Measurements from ENCODE around the gene LYPD6B.

LYPD6B gene

DNA sequence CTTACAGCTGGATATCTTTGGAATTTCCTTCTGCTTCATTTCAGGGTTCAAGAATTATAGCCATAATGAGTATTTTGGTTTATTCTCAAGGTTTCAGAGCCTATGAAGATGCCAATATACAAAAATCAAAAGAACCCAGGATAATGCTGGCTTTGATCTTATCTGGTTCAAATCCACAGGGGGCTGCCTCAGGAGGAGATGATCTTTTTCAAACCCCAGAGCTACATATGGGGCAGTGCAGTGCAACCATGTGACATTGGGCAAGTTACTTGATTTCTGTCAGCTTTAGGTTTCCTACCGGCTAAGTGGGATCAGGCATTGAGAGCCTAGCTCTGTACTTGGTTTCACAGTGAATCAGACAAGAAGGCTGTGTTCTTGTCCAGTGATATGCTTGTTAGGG lies 23.0 kb upstream of the LYPD6B start:
- DNase-seq: no peak

GRCh38 chr2:149015926-149016563 lies 22.5 kb upstream of the LYPD6B start:
- DNase-seq: no peak

DNA sequence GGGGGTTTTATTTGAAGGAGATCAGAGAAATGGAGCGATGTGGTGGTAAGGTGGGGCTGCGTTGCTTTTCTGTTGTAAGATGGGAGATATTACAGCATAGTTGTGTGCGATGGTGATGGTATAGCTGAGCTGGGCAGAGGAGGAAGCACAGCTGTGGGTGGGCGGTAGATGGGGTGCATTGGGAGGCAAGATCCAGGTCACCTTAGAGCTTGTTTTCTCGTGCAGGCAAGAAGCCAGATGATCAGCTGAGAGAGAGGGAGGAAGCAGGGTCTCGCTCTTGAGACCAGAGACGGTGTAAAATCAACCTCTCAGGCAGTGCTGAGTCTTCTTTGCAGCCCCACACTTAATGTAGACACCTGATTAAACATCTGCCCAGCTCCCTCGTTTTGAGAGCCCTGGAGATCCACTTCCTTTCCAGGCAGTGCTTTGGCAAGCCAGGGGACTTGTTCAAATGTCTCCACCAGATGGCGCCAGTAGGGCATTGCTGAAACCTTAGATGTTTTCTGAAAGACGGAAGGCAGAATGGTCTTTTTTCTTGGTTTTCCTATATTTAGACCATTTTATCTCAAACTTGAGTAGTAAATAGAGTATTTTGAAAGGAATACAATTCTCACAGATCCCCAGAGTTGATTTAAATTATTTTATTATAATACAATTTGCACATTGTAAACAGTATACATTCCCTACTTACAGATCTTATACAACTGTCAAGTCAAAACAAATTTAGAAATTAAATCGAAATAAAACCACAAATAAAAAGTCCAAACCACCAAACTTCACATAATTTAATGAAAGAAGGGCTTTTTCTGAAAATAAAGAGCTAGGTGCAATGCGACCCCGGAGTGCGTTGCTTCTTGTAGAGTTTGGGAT lies 21.1 kb upstream of the LYPD6B start:
- peak; percentile 59 for DNase-seq

DNA sequence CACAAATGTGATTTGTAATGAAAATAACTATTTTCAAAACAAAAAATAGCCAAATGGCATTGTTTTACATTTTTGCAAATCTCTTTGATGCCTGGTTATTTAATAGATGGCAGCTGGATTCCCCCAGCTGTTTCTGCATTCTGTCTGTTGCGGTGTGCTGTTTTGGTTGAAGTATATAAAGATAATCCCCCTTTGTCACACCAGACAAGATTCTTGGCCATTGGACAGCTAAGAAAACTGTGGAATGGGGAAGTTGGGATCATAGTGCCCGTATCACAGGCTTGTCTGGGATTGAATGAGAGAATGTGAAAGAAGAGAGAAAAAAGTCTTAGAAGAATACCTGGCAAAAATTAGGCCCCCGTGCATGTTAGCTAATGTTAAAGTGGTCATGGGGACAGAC lies 19.5 kb upstream of the LYPD6B start:
- DNase-seq: no peak

- no peak for DNase-seq
These were observed 18.7 kb upstream of the LYPD6B start for GRCh38 chr2:149019768-149020167.

- DNase-seq: no peak
These were observed 18.1 kb upstream of the LYPD6B start for GRCh38 chr2:149020432-149020851.

DNA sequence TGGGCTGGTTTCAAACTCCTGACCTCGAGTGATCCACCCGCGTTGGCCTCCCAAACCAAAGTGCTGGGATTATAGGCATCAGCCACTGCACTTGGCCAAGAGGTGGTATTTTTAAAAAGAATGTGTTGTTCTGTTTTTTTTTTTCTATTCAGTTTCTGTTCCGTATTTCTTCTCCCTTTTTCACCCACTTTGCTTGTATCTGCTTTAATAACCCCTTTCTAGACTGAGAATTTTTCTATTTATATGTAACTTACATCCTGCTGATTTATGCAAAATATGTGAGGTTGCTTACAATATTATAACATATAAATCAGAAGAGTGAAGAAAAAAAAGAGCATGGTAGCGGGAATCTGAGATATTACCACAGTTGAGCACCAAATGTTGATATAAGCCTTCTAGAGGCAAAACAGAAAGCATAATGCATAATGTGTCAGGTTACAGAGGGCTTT lies 17.2 kb upstream of the LYPD6B start:
- no peak for DNase-seq

DNA sequence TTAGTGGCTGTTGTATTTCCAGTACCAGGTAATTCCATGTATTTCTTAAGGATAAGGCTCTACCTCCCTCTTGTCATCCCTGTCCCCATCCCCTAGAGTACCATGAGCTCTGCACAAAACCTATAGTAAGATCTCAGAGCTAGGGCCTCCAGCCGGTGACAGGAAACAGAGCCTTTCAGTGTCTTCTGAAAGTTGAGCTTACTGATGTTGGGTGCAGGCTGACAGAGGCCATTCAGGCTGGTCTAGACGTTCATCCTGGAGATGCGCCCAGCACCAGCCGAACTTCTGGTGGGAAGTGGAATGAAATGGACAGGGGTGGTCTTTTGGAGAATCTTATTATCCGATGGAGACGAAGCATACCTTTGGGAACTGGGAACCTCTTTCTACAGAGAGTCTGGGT lies 16.7 kb upstream of the LYPD6B start:
- DNase-seq: no peak

DNA sequence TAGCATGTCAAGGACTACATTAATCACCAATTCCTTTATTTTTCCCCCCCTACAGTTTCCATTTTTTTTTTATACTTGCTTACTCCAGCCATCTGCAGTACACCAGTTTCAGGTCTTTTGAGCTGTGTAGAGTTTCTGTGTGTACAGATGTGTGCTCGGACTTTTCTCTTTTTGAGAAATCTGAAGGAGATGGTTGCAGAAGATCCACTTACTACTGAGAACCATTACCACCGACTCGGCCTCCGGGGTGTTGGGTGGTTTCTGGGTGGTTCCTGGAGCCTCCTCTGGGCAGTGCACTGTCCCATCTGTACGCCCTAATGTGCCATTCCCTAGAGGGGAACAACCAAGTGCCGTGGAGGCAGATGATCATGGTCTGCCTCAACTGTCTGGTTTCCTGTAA lies 15.4 kb upstream of the LYPD6B start:
- no peak for DNase-seq

GRCh38 chr2:149027590-149028250 lies 10.8 kb upstream of the LYPD6B start:
- DNase-seq: no peak

- DNase-seq: no peak
These were observed 10.1 kb upstream of the LYPD6B start for GRCh38 chr2:149028377-149028776.

GRCh38 chr2:149028891-149029290 lies 9.6 kb upstream of the LYPD6B start:
- no peak for DNase-seq

GRCh38 chr2:149029307-149029965 lies 9.1 kb upstream of the LYPD6B start:
- DNase-seq: no peak

DNA sequence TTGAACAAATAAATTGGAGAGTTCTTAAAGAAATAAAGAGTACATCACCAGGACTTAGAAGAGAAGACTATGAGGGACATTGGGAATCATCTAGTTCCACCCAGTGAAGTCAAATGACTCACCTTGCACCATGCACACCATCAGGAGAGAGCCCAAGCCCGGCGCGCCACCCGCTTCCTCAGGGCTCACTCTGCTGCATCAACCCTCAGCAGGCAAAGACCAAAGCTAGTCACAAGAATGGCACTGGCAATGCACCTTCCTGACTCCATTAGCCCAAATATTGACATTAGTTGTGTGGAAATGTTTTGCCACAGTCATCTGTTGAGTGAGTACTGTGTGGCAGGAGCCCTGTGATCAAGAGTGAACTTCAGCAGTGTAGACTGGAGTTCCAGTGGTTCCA lies 7.1 kb upstream of the LYPD6B start:
- DNase-seq: no peak

DNA sequence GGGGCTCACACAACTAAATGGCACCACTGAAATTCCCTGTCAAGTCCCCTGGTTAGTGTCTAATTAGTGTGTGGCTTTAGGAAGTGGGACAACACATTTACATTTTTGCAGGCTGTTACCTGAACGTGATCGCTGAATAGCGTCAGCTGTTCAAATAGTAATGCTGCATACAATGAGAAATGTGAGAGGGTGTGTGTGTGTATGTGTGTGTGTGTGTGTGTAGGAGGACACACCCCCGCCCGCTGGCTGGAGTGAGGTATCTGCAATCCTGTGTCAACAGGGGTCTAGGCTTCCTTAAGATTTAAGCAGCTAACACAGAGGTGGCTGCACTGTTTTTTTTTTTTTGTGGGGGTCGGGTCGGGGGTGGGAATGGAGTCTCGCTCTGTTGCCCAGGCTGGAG lies 4.8 kb upstream of the LYPD6B start:
- DNase-seq: no peak

DNA sequence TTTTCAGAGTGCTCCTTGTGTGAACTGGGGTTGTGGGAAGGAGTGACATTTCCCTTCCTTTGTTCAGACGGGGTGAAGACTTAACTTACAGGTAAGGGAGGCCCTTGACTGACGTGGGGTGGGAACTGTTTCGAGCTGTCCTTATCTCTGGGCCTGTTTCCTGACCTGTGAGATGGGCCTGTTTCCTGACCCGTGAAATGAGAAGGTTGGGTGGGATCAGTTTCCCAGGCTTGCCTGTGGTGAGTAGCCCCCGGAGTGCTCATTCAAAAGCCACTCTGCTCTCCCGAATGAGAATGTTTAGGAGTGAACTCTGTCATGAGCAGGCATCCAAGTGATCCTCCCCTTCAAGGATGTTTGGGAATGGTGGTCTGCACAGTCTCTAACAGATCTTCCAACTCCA lies 4.1 kb upstream of the LYPD6B start:
- DNase-seq: no peak

- DNase-seq: no peak
These were observed 1.8 kb upstream of the LYPD6B start for GRCh38 chr2:149036507-149037293.

DNA sequence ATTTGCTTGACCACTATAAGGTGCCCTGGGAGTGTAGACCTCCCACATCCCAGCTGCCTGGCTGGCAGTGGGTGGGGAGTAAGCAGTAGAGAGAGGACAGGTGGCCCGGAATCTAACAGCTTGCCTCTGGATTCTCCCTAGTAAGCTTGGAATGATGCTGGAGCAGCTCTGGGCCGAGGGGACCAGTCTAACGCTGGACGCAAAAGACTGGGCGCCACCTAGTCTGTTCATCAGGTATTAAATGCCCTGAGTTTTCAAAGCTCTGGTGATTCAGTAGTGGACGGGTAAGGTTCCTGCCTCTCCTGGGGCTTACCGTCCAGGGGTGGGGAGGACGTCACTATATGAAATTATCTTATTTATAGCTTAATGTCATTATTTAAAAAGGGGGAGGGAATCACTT lies 648 bp upstream of the LYPD6B start:
- DNase-seq: no peak

DNA sequence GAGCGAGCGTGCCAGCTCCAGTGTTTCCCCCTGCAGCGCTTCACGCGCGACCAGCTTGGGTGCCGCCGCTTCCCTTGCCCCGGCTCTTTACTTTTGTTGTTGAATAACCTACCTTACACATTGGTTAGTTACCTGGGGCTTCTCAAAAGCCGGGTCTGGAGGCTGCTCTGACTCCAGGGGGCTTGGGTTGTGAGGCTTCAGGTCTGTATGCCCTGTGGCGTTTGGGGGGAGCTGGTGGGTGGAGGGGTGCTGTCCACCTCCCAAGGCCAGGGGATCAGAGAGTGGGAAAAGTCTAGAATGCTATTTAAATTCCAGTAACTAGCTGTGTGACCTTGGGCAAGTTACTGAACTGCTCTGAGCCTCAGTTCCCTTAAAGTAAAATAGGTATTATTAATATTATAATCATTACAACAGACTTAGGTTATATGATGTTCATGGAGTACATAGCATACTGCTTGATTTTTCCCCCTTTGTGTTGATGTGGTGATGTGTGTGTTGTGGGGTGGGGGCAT lies 770 bp downstream of the LYPD6B start:
- no peak for DNase-seq

- DNase-seq: peak; percentile 14
These were observed 2.0 kb downstream of the LYPD6B start for GRCh38 chr2:149040451-149040850.

- DNase-seq: no peak
These were observed 3.0 kb downstream of the LYPD6B start for GRCh38 chr2:149041482-149041881.

DNA sequence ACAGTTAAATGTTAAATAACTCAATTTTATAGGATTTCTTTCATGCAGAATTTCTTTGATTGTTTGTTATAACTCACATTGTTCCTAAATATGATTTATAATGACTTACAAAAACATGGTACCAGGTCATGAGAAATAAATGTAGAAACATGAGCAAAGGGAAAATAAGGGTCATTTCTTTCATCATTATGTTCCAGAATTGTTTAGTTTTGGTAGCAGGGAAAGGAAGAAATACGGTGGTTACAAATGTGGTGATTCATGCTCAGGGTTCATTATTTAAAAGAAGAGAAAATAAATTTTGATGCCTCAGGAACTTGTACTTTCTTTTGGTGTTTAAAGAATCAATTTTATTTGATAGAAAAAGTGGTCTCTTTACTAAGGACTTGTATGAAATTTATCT lies 4.4 kb downstream of the LYPD6B start:
- no peak for DNase-seq

Data from CD4-positive, alpha-beta T cell treated with Interferon gamma for 1 hour (primary cell).